Thyroid gland (tissue), 4 donors: Measurements from ENCODE around the gene TJP1.

ENCODE experiments used
- POLR2A ChIP-seq, 2 donors: fragments of 450-650 bp; IDR thresholded peaks; one replicate each; pipeline ENCODE4 v1.6.1; 2017; ENCODE audit warnings: antibody characterized with exemption in 2 of 2, mild to moderate bottlenecking in 2 of 2, moderate library complexity in 1 of 2
- TF ChIP-seq, protein P1 (sequence below), 6 experiments: fragments of 200-600 bp in 3 of 6; fragments of 450-650 bp in 3 of 6; sonication (generic) in 3 of 6; IDR thresholded peaks; one replicate each; pipeline ENCODE4 v1.5.1; 2016 to 2019; ENCODE audit warnings: antibody characterized with exemption in 6 of 6, mild to moderate bottlenecking in 2 of 6, inconsistent platforms in 1 of 6, moderate library complexity in 1 of 6

DNA sequence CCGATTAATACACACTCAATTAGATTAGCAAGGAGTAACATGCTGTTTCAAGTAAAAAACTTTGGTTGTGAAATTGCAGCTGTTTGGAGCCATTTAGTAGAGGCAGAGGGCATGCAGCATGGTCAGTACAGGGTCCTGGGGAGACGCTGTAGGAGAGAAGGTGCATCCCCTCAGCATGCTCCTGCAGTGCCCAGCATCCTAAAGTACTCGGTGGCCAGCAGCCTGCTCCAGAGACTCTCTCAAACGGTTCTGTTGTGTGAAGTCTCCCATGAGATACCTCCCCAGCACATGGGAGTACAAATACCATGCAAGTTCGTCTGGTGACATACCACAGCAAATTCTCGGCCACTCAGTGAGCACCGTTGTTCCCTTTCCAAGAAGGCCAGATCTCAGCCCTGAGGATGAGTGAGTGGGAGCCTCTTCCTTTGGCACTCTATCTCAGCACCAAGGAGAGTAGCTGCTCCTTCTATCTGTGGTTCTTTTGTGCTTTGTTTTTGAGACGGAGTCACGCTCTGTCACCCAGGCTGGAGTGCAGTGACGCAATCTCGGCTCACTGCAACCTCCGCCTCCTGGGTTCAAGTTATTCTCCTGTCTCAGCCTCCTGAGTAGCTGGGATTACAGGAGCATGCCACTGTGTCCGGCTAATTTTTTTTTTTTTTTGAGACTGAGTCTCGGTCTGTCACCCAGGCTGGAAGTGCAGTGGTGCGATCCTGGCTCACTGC is 72.7 kb downstream of the TJP1 start:
- TF ChIP-seq, protein P1, sequence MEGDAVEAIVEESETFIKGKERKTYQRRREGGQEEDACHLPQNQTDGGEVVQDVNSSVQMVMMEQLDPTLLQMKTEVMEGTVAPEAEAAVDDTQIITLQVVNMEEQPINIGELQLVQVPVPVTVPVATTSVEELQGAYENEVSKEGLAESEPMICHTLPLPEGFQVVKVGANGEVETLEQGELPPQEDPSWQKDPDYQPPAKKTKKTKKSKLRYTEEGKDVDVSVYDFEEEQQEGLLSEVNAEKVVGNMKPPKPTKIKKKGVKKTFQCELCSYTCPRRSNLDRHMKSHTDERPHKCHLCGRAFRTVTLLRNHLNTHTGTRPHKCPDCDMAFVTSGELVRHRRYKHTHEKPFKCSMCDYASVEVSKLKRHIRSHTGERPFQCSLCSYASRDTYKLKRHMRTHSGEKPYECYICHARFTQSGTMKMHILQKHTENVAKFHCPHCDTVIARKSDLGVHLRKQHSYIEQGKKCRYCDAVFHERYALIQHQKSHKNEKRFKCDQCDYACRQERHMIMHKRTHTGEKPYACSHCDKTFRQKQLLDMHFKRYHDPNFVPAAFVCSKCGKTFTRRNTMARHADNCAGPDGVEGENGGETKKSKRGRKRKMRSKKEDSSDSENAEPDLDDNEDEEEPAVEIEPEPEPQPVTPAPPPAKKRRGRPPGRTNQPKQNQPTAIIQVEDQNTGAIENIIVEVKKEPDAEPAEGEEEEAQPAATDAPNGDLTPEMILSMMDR (IDR thresholded peaks at IDR 0.05): no peak
- no peak for TF ChIP-seq POLR2A (IDR thresholded peaks at IDR 0.05)
